IMR-90 (cell line): ENCODE measurements around the gene CFDP1. TPM values are rescaled to one million over a fixed set of nuclear protein-coding genes. Genes with fewer than 3 reads are reported as not detected.

Experiments
- ATAC-seq: fragments of 200-7000 bp; cut with Tn5 transposase; 2 replicates; pipeline ENCODE4 v1.9.1; 2020; ENCODE audit warnings: low read depth, mild to moderate bottlenecking, moderate library complexity
- BruUV-seq: library from RNA; stranded (reverse); fragments of 400-500 nt; replicated peaks from 2 replicates; lab custom pipeline; 2021; lab: Mats Ljungman, UMichigan
- CTCF ChIA-PET: fragments of 300-600 bp; formaldehyde crosslinking; extraction: SDS; loops from one replicate; lab custom pipeline; 2021; ENCODE audit warnings: antibody characterized with exemption; lab: Yijun Ruan, JAX
- POLR2A ChIA-PET: fragments of 300-600 bp; sonication (Branson Sonifier 250); formaldehyde crosslinking; loops from one replicate; lab custom pipeline; 2022; ENCODE audit warnings: antibody characterized with exemption; ENCODE audit not compliant: unreplicated experiment; lab: Charles Lee
- DNase-seq: peaks from one replicate; pipeline ENCODE4 v3.0.0; 2013
- H2AFZ ChIP-seq: replicated peaks from 2 replicates; pipeline ENCODE3; 2013; ENCODE audit warnings: low read length, mild to moderate bottlenecking; ENCODE audit not compliant: poor library complexity
- H2AK5ac ChIP-seq: 2 replicates; pipeline ENCODE4 v1.6.1; 2013; ENCODE audit warnings: low read depth, low read length, inconsistent platforms
- H2AK9ac ChIP-seq: replicated peaks from 2 replicates; pipeline ENCODE3; 2013; ENCODE audit warnings: mild to moderate bottlenecking, low read depth, low read length, moderate library complexity; ENCODE audit not compliant: poor library complexity
- H2BK120ac ChIP-seq: 2 replicates; pipeline ENCODE4 v1.6.1; 2013; ENCODE audit warnings: low read depth, low read length, inconsistent platforms
- H2BK15ac ChIP-seq: 3 replicates; pipeline ENCODE4 v1.6.1; 2013; ENCODE audit warnings: low read depth, low read length, inconsistent platforms
- H2BK20ac ChIP-seq: 2 replicates; pipeline ENCODE4 v1.6.1; 2013; ENCODE audit warnings: low read depth, mild to moderate bottlenecking, inconsistent platforms, low read length, moderate library complexity
- H2BK5ac ChIP-seq: 2 replicates; pipeline ENCODE4 v1.6.1; 2013; ENCODE audit warnings: mild to moderate bottlenecking, low read depth, low read length, inconsistent platforms; ENCODE audit not compliant: poor library complexity, severe bottlenecking
- H3K14ac ChIP-seq: replicated peaks from 2 replicates; pipeline ENCODE4 v1.6.1; 2013; ENCODE audit warnings: low read depth, low read length, inconsistent platforms
- H3K18ac ChIP-seq: 2 replicates; pipeline ENCODE4 v1.6.1; 2013; ENCODE audit warnings: low read depth, low read length, control low read depth
- H3K23ac ChIP-seq: 2 replicates; pipeline ENCODE4 v1.6.1; 2013; ENCODE audit warnings: low read depth, low read length, inconsistent platforms
- H3K27ac ChIP-seq: 2 replicates; pipeline ENCODE4 v1.5.1; 2013; ENCODE audit warnings: mild to moderate bottlenecking, control low read depth, low read length; ENCODE audit not compliant: insufficient read depth
- H3K27me3 ChIP-seq: 2 replicates; pipeline ENCODE4 v1.6.1; 2013; ENCODE audit warnings: low read length; ENCODE audit not compliant: control insufficient read depth, insufficient read depth
- H3K36me3 ChIP-seq: 2 replicates; pipeline ENCODE4 v1.6.1; 2013; ENCODE audit warnings: low read length, mixed read lengths; ENCODE audit not compliant: control insufficient read depth, insufficient read depth
- H3K4ac ChIP-seq: 2 replicates; pipeline ENCODE4 v1.6.1; 2013; ENCODE audit warnings: low read depth, low read length, inconsistent platforms
- H3K4me1 ChIP-seq: 2 replicates; pipeline ENCODE4 v1.6.1; 2013; ENCODE audit warnings: low read length, mixed read lengths; ENCODE audit not compliant: control insufficient read depth, insufficient read depth
- H3K4me2 ChIP-seq: 2 replicates; pipeline ENCODE4 v1.6.1; 2013; ENCODE audit warnings: low read depth, mild to moderate bottlenecking, control low read depth, low read length, moderate library complexity
- H3K4me3 ChIP-seq: 2 replicates; pipeline ENCODE4 v1.5.1; 2013; ENCODE audit warnings: low read depth, mild to moderate bottlenecking, control low read depth, low read length, moderate library complexity; ENCODE audit not compliant: insufficient read depth
- H3K56ac ChIP-seq: 2 replicates; pipeline ENCODE4 v1.6.1; 2013; ENCODE audit warnings: low read length, inconsistent platforms; ENCODE audit not compliant: insufficient read depth; ENCODE audit errors: extremely low read depth
- H3K79me1 ChIP-seq, 2 experiments: 2 replicates each; pipeline ENCODE4 v1.6.1; 2013; ENCODE audit warnings: low read length in 2 of 2, inconsistent platforms in 1 of 2, low read depth in 1 of 2
- H3K9ac ChIP-seq: 2 replicates; pipeline ENCODE4 v1.6.1; 2013; ENCODE audit warnings: low read depth, low read length, control low read depth
- H3K9me1 ChIP-seq: 2 replicates; pipeline ENCODE4 v1.6.1; 2013; ENCODE audit warnings: low read length, inconsistent platforms; ENCODE audit not compliant: insufficient read depth
- H3K9me3 ChIP-seq: 2 replicates; pipeline ENCODE4 v1.6.1; 2013; ENCODE audit warnings: low read length; ENCODE audit not compliant: control insufficient read depth, insufficient read depth
- H4K20me1 ChIP-seq: 2 replicates; pipeline ENCODE4 v1.6.1; 2013; ENCODE audit warnings: low read length, inconsistent platforms; ENCODE audit not compliant: insufficient read depth
- H4K5ac ChIP-seq: 2 replicates; pipeline ENCODE4 v1.6.1; 2013; ENCODE audit warnings: mild to moderate bottlenecking, low read depth, low read length, control low read depth
- H4K8ac ChIP-seq, 2 experiments: 2 replicates each; pipeline ENCODE4 v1.6.1; 2013; ENCODE audit warnings: low read depth in 2 of 2, low read length in 2 of 2, control low read depth in 1 of 2, inconsistent platforms in 1 of 2
- H4K91ac ChIP-seq: 2 replicates; pipeline ENCODE4 v1.6.1; 2013; ENCODE audit warnings: low read depth, low read length, inconsistent platforms; ENCODE audit not compliant: insufficient read depth
- CHD1 ChIP-seq: IDR thresholded peaks from 2 replicates; pipeline ENCODE4 v1.6.1; 2012; ENCODE audit warnings: low read depth, low read length, improper control_type of control experiment
- CTCF ChIP-seq: conservative IDR thresholded peaks from 2 replicates; pipeline ENCODE4 v1.5.1; 2012; ENCODE audit warnings: mild to moderate bottlenecking, low read depth, low read length, improper control_type of control experiment
- ELK1 ChIP-seq: fragments of 150-350 bp; IDR thresholded peaks from 2 replicates; pipeline ENCODE4 v1.6.1; 2016; ENCODE audit warnings: low read depth, mild to moderate bottlenecking, low read length, moderate library complexity, borderline replicate concordance
- MAFK ChIP-seq: IDR thresholded peaks from 2 replicates; pipeline ENCODE4 v1.6.1; 2012; ENCODE audit warnings: low read depth, low read length, improper control_type of control experiment
- NFE2L2 ChIP-seq: fragments of 150-350 bp; IDR thresholded peaks from 2 replicates; pipeline ENCODE4 v1.6.1; 2016; ENCODE audit warnings: low read depth, mild to moderate bottlenecking, low read length
- RAD21 ChIP-seq: IDR thresholded peaks from 2 replicates; pipeline ENCODE4 v1.6.1; 2012; ENCODE audit warnings: low read length, improper control_type of control experiment
- WGBS, 2 experiments: methylation state at CpG; one replicate each; pipeline versions ENCODE4 v1.1.5 to v1.1.7; 2013; ENCODE audit warnings: missing lambda C conversion rate in 2 of 2; ENCODE audit not compliant: insufficient read length in 1 of 2; ENCODE audit errors: extremely low coverage in 2 of 2; 5-methylcytosine and 5-hydroxymethylcytosine counted together
- dilution Hi-C: fragments of 300-500 bp; cut with HindIII; formaldehyde crosslinking; loops from one replicate; pipeline ENCODE4 v1.14.3; 2018; ENCODE audit warnings: low sequenced_read_pairs; ENCODE audit not compliant: unreplicated experiment
- in situ Hi-C: fragments of 300-500 bp; cut with MboI; formaldehyde crosslinking; loops from 3 replicates; pipeline ENCODE4 v1.14.3; 2019; ENCODE audit warnings: low sequenced_read_pairs, inconsistent platforms, mixed read lengths
- intact Hi-C: fragments of 100-400 bp; cut with micrococcal nuclease; formaldehyde crosslinking; loops from 2 replicates; pipeline ENCODE4 v1.10.0; 2022
- polyA plus RNA-seq, 3 experiments: library from polyadenylated mRNA; depleted of rRNA; stranded (reverse); fragments of >200 nt; gene quantifications; 2 replicates each; pipeline ENCODE4 v1.2.3, GENCODE V29; 2012; ENCODE audit warnings: low replicate concordance in 1 of 3
- total RNA-seq: library from RNA; depleted of rRNA; stranded (reverse); fragments of >200 nt; gene quantifications from 2 replicates; pipeline ENCODE4 v1.2.3, GENCODE V29; 2012

The CFDP1 gene
- total and polyA plus RNA-seq, 2 of the 4 experiments (the other 2 are of a cell fraction): 15.6 to 38.7 TPM

GRCh38 chr16:75459691-75460090, 26.4 kb upstream of the CFDP1 start:
- H2AFZ ChIP-seq: no peak overlapping the region
- H2BK15ac ChIP-seq: no peak overlapping the region
- H4K5ac ChIP-seq: no peak overlapping the region
- BruUV-seq: no TSS peak
- TF ChIP-seq ELK1 (no peak), MAFK (no peak), CHD1 (no peak), CTCF (no peak), RAD21 (no peak), NFE2L2 (no peak)
- H3K18ac ChIP-seq: no peak overlapping the region
- H3K4me1 ChIP-seq: no peaks in the 10 kb centered on the region; the same call in 1 of the 2 replicates
- no peak overlapping the region for H4K8ac ChIP-seq
- no peaks in the 10 kb centered on the region for H3K27me3 ChIP-seq
- H3K23ac ChIP-seq: no peak overlapping the region
- no peak overlapping the region for H2BK120ac ChIP-seq
- H4K20me1 ChIP-seq: peaks cover 32% of the 10 kb centered on the region
- peaks cover 12% of the 10 kb centered on the region for H3K9me1 ChIP-seq
- peaks cover 27 to 77% of the 10 kb centered on the region in 2 experiments for H3K79me1 ChIP-seq
- no peak overlapping the region for H2BK5ac ChIP-seq
- H3K9ac ChIP-seq: no peak overlapping the region
- no peak overlapping the region for H4K91ac ChIP-seq
- ChIA-PET POLR2A (no interaction called here), CTCF (no interaction called here)
- no peak overlapping the region for H3K56ac ChIP-seq
- H3K36me3 ChIP-seq: no peaks in the 10 kb centered on the region
- ATAC-seq (no peak), DNase-seq (no peak)
- in situ Hi-C loops (no loop called here), dilution Hi-C loops (no loop called here), intact Hi-C loops (loop anchor here (5.0 to 10.0 kb wide), 2 partner anchors 98 to 165 kb away; partner anchors contain the start of genes ADAT1 and TMEM231)
- H2AK9ac ChIP-seq: no peak overlapping the region
- 100% methylated on average over 2 of the region's 4 CpGs; no CpG with 5 or more reads in 1 of the 2 experiments for WGBS, 2 experiments
- no peak overlapping the region for H3K4me2 ChIP-seq
- no peak overlapping the region for H3K4ac ChIP-seq
- H3K9me3 ChIP-seq: no peaks in the 10 kb centered on the region
- H3K27ac ChIP-seq: no peak overlapping the region
- H3K4me3 ChIP-seq: no peak overlapping the region
- H2BK20ac ChIP-seq: no peak overlapping the region
- H2AK5ac ChIP-seq: no peak overlapping the region
- H3K14ac ChIP-seq: no peak overlapping the region
